Caco-2 (cell line): ENCODE measurements around the gene RASD2. TPM values are rescaled to one million over a fixed set of nuclear protein-coding genes. Genes with fewer than 3 reads are reported as not detected.

Experiments
- BruUV-seq: library from RNA; stranded (reverse); fragments of 400-500 nt; replicated peaks from 2 replicates; lab custom pipeline; 2021; lab: Mats Ljungman, UMichigan
- CTCF ChIA-PET: fragments of 300-600 bp; sonication (Branson Sonifier 250); formaldehyde crosslinking; loops from one replicate; lab custom pipeline; 2022; ENCODE audit warnings: antibody characterized with exemption; lab: Charles Lee
- POLR2A ChIA-PET: fragments of 300-600 bp; sonication (Branson Sonifier 250); formaldehyde crosslinking; loops from one replicate; lab custom pipeline; 2022; ENCODE audit warnings: antibody characterized with exemption; lab: Charles Lee
- DNase-seq, 2 experiments: peaks; one replicate each; pipeline versions ENCODE4 v3.0.0 to v3.0.0-alpha.2; 2020 to 2022
- H3K27me3 ChIP-seq: replicated peaks from 2 replicates; pipeline ENCODE4 v1.6.0; 2011; ENCODE audit warnings: low read length; ENCODE audit not compliant: control insufficient read depth, insufficient read depth
- H3K36me3 ChIP-seq: 2 replicates; pipeline ENCODE4 v1.5.1; 2011; ENCODE audit warnings: low read length; ENCODE audit not compliant: control insufficient read depth, insufficient read depth
- H3K4me1 ChIP-seq: fragments of 250-450 bp; sonication (Bioruptor Pico); 2 replicates; pipeline ENCODE4 v1.5.1; 2020; ENCODE audit warnings: mild to moderate bottlenecking
- H3K4me3 ChIP-seq: 2 replicates; pipeline ENCODE4 v1.5.1; 2011; ENCODE audit warnings: low read depth, mild to moderate bottlenecking, control low read depth, low read length
- H3K9me3 ChIP-seq: fragments of 250-450 bp; sonication (Bioruptor Pico); 2 replicates; pipeline ENCODE4 v1.5.1; 2020; ENCODE audit warnings: mild to moderate bottlenecking, moderate library complexity
- H3K27ac Mint-ChIP-seq: one replicate; pipeline ENCODE4 v1.8.0; 2022; ENCODE audit warnings: mixed read lengths; ENCODE audit not compliant: unreplicated experiment
- H3K27me3 Mint-ChIP-seq: one replicate; pipeline ENCODE4 v1.8.0; 2022; ENCODE audit warnings: mixed read lengths; ENCODE audit not compliant: insufficient read depth, unreplicated experiment
- H3K36me3 Mint-ChIP-seq: one replicate; pipeline ENCODE4 v1.8.0; 2022; ENCODE audit warnings: mild to moderate bottlenecking, mixed read lengths; ENCODE audit not compliant: insufficient read depth, unreplicated experiment
- H3K4me1 Mint-ChIP-seq: one replicate; pipeline ENCODE4 v1.8.0; 2022; ENCODE audit warnings: low read depth, mixed read lengths; ENCODE audit not compliant: unreplicated experiment
- H3K4me3 Mint-ChIP-seq: one replicate; pipeline ENCODE4 v1.8.0; 2022; ENCODE audit warnings: mild to moderate bottlenecking, moderate library complexity, mixed read lengths; ENCODE audit not compliant: unreplicated experiment
- H3K9me3 Mint-ChIP-seq: one replicate; pipeline ENCODE4 v1.8.0; 2022; ENCODE audit warnings: mixed read lengths; ENCODE audit not compliant: unreplicated experiment
- intact Hi-C: fragments of 100-400 bp; cut with micrococcal nuclease; formaldehyde crosslinking; loops from one replicate; pipeline ENCODE4 v1.10.0; 2022; ENCODE audit not compliant: unreplicated experiment
- total RNA-seq: library from RNA; stranded (reverse); gene quantifications from 2 replicates; pipeline ENCODE4 v1.2.3, GENCODE V29; 2022
- TF ChIP-seq, protein P1 (sequence below), 2 experiments: fragments of 200-600 bp in 1 of 2; IDR thresholded peaks; 1 replicate in 1 of 2; 2 replicates in 1 of 2; pipeline versions ENCODE4 v1.5.1 to v1.8.0; 2011 to 2022; ENCODE audit warnings: antibody characterized with exemption in 1 of 2, control low read depth in 1 of 2, inconsistent platforms in 1 of 2, low read depth in 1 of 2, low read length in 1 of 2, mild to moderate bottlenecking in 1 of 2, moderate library complexity in 1 of 2; ENCODE audit not compliant: insufficient read depth in 1 of 2, severe bottlenecking in 1 of 2, unreplicated experiment in 1 of 2

RASD2 gene
- total RNA-seq, 1 experiment from 2014 or later, result 0.09 TPM

DNA sequence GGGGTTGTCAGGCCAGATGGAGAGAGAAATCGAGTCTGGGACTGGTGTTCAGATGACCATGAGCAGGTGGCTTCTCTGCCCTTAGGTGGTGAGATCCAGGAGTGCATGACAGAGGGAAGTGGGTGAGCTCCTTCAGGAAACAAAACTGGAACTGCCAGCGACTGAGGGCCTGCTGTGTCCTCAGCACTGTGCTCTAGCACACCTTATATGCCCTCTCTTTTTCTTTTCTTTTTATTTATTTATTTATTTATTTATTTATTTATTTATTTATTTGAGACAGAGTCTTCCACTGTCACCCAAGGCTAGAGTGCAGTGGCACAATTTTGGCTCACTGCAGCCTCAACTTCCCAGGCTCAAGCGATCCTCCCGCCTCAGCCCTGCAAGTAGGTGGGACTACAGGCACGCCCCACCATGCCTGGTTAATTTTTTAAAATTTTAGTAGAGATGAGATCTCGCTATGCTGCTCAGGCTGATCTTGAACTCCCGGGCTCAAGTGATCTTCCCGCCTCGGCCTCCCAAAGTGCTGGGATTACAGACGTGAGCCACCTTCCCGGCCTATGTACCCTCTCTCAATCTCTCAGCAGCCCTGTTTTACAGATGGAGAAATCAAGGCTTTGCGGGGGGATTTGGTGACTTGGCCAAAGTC, 14.8 kb upstream of the RASD2 start:
- Histone ChIP-seq H3K36me3 (no peaks in the 10 kb centered on the region), H3K4me1 (no peaks in the 10 kb centered on the region), H3K4me3 (no peak overlapping the region), H3K27me3 (no peaks in the 10 kb centered on the region), H3K9me3 (no peaks in the 10 kb centered on the region)
- no peaks in the 10 kb centered on the region for H3K9me3 Mint-ChIP-seq
- H3K36me3 Mint-ChIP-seq, result no peaks in the 10 kb centered on the region
- ChIA-PET CTCF (no interaction called here), POLR2A (no interaction called here)
- no peak overlapping the region for H3K27ac Mint-ChIP-seq
- peaks cover 4% of the 10 kb centered on the region for H3K27me3 Mint-ChIP-seq
- no peak overlapping the region for H3K4me3 Mint-ChIP-seq
- BruUV-seq, result no TSS peak
- intact Hi-C loops, result no loop called here
- TF ChIP-seq, protein P1, sequence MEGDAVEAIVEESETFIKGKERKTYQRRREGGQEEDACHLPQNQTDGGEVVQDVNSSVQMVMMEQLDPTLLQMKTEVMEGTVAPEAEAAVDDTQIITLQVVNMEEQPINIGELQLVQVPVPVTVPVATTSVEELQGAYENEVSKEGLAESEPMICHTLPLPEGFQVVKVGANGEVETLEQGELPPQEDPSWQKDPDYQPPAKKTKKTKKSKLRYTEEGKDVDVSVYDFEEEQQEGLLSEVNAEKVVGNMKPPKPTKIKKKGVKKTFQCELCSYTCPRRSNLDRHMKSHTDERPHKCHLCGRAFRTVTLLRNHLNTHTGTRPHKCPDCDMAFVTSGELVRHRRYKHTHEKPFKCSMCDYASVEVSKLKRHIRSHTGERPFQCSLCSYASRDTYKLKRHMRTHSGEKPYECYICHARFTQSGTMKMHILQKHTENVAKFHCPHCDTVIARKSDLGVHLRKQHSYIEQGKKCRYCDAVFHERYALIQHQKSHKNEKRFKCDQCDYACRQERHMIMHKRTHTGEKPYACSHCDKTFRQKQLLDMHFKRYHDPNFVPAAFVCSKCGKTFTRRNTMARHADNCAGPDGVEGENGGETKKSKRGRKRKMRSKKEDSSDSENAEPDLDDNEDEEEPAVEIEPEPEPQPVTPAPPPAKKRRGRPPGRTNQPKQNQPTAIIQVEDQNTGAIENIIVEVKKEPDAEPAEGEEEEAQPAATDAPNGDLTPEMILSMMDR (IDR thresholded peaks at IDR 0.05; ENCODE audit: insufficient read depth in 1 of 2, low read depth in 1 of 2, low read length in 1 of 2, severe bottlenecking in 1 of 2, unreplicated experiment in 1 of 2), result no peak
- H3K4me1 Mint-ChIP-seq, result no peaks in the 10 kb centered on the region
- DNase-seq, result no peak

GRCh38 chr22:35526333-35526979, 14.2 kb upstream of the RASD2 start:
- H3K9me3 Mint-ChIP-seq, result no peaks in the 10 kb centered on the region
- Histone ChIP-seq H3K9me3 (no peaks in the 10 kb centered on the region), H3K4me3 (no peak overlapping the region), H3K36me3 (no peaks in the 10 kb centered on the region), H3K4me1 (no peaks in the 10 kb centered on the region), H3K27me3 (no peaks in the 10 kb centered on the region)
- CTCF ChIA-PET, result no interaction called here
- POLR2A ChIA-PET, result no interaction called here
- TF ChIP-seq, protein P1 (IDR thresholded peaks at IDR 0.05; ENCODE audit: insufficient read depth in 1 of 2, low read depth in 1 of 2, low read length in 1 of 2, severe bottlenecking in 1 of 2, unreplicated experiment in 1 of 2), result no peak
- DNase-seq, result no peak
- H3K27me3 Mint-ChIP-seq, result peaks cover 4% of the 10 kb centered on the region
- intact Hi-C loops, result no loop called here
- H3K4me1 Mint-ChIP-seq, result no peaks in the 10 kb centered on the region
- H3K27ac Mint-ChIP-seq, result no peak overlapping the region
- no TSS peak for BruUV-seq
- H3K36me3 Mint-ChIP-seq, result no peaks in the 10 kb centered on the region
- H3K4me3 Mint-ChIP-seq, result no peak overlapping the region

GRCh38 chr22:35528927-35529326, 11.7 kb upstream of the RASD2 start:
- ChIA-PET POLR2A (no interaction called here), CTCF (interaction anchor here (0.7 kb wide), 1 partner anchor 73 kb away, joined by 3 read pairs; no protein-coding TSS in a partner anchor)
- Histone ChIP-seq H3K4me1 (no peaks in the 10 kb centered on the region), H3K4me3 (no peak overlapping the region), H3K36me3 (no peaks in the 10 kb centered on the region), H3K9me3 (no peaks in the 10 kb centered on the region), H3K27me3 (no peaks in the 10 kb centered on the region; the same call in 1 of the 2 replicates)
- Mint-ChIP-seq H3K36me3 (no peaks in the 10 kb centered on the region), H3K4me1 (no peaks in the 10 kb centered on the region), H3K27ac (no peak overlapping the region), H3K27me3 (no peaks in the 10 kb centered on the region), H3K9me3 (no peaks in the 10 kb centered on the region), H3K4me3 (no peak overlapping the region)
- DNase-seq, result no peak
- intact Hi-C loops, result no loop called here
- BruUV-seq, result no TSS peak
- TF ChIP-seq, protein P1 (IDR thresholded peaks at IDR 0.05; ENCODE audit: insufficient read depth in 1 of 2, low read depth in 1 of 2, low read length in 1 of 2, severe bottlenecking in 1 of 2, unreplicated experiment in 1 of 2), result no peak
